Kidney (tissue), 14 donors: ENCODE measurements around the gene SLC22A6. TPM values are rescaled to one million over a fixed set of nuclear protein-coding genes. Genes with fewer than 3 reads are reported as not detected.
A peak's percentile ranks its signal among the peaks of the same experiment; 100 is the strongest.

Experiments
- DNase-seq, 5 donors: peaks; one replicate each; pipeline ENCODE4 v3.0.0-alpha.2; 2013 to 2020
- FAIRE-seq: peaks from 2 replicates; lab custom pipeline; 2012; peaks lifted over from hg19 to GRCh38; lab: Jason Lieb, UNC
- H3K27ac ChIP-seq, 2 donors: one replicate each; pipeline ENCODE4 v1.7.0; 2013; ENCODE audit warnings: low read depth in 2 of 2, low read length in 2 of 2, inconsistent platforms in 1 of 2
- H3K27me3 ChIP-seq: one replicate; pipeline ENCODE4 v1.7.1; 2013; ENCODE audit warnings: low read length, inconsistent platforms; ENCODE audit not compliant: control insufficient read depth, insufficient read depth
- H3K36me3 ChIP-seq, 3 donors: one replicate each; pipeline versions ENCODE4 v1.7.0 to v1.7.1; 2013; ENCODE audit warnings: low read length in 3 of 3, control low read depth in 1 of 3, inconsistent platforms in 1 of 3; ENCODE audit not compliant: insufficient read depth in 3 of 3, control insufficient read depth in 2 of 3
- H3K4me1 ChIP-seq, 3 donors: one replicate each; pipeline versions ENCODE4 v1.7.0 to v1.7.1; 2013; ENCODE audit warnings: low read length in 3 of 3, inconsistent platforms in 1 of 3, low read depth in 1 of 3; ENCODE audit not compliant: control insufficient read depth in 2 of 3, insufficient read depth in 2 of 3
- H3K4me3 ChIP-seq, 3 donors: one replicate each; pipeline versions ENCODE4 v1.7.0 to v1.8.1; 2013; ENCODE audit warnings: low read length in 3 of 3, control low read depth in 1 of 3, inconsistent platforms in 1 of 3
- H3K9ac ChIP-seq, 3 donors: one replicate each; pipeline versions ENCODE4 v1.7.0 to v1.7.1; 2013; ENCODE audit warnings: low read length in 3 of 3, control low read depth in 1 of 3, inconsistent platforms in 1 of 3
- H3K9me3 ChIP-seq, 3 donors: one replicate each; pipeline versions ENCODE4 v1.7.0 to v1.7.1; 2013; ENCODE audit warnings: low read length in 3 of 3, control low read depth in 1 of 3, inconsistent platforms in 1 of 3; ENCODE audit not compliant: control insufficient read depth in 2 of 3, insufficient read depth in 1 of 3
- intact Hi-C: fragments of 100-400 bp; cut with DNase I; formaldehyde crosslinking; loops from one replicate; pipeline ENCODE4 v1.11.1; 2022
- polyA plus RNA-seq: library from polyadenylated mRNA; stranded (reverse); fragments of 350-450 nt; fragmentation: Illumina TruSeq; extraction: RNeasy Lipid Tissue Mini Kit (QIAGEN cat#74804); gene quantifications from one replicate; pipeline ENCODE4 v1.2.3, GENCODE V29; 2014; ENCODE audit warnings: low read depth, low replicate concordance; ENCODE audit not compliant: insufficient read depth
- total RNA-seq: library from RNA; stranded (reverse); fragmentation: NEBNext Ultra II Directional; extraction: Animal tissue kit (Norgen Biotek cat#: 25700); gene quantifications from one replicate; pipeline ENCODE4 v1.2.1, GENCODE V29; 2021
- TF ChIP-seq, protein P1 (sequence below): IDR thresholded peaks from 3 replicates; pipeline ENCODE4 v1.5.1; 2012; ENCODE audit warnings: mild to moderate bottlenecking, moderate library complexity, borderline replicate concordance; ENCODE audit not compliant: insufficient read depth; ENCODE audit errors: extremely low read depth
- donor health status: control.
- donor health status: control.
- donor health status: control.
- donor health status: control.
- donor health status: control.
- donor health status: DM: yes; HTN: yes; CAD: no.
- donor health status: Normal renal cell carcinoma (clear cell type).

SLC22A6 gene
- total and polyA plus RNA-seq, 2 donors from 2014 or later, result 2.4 to 362 TPM

DNA sequence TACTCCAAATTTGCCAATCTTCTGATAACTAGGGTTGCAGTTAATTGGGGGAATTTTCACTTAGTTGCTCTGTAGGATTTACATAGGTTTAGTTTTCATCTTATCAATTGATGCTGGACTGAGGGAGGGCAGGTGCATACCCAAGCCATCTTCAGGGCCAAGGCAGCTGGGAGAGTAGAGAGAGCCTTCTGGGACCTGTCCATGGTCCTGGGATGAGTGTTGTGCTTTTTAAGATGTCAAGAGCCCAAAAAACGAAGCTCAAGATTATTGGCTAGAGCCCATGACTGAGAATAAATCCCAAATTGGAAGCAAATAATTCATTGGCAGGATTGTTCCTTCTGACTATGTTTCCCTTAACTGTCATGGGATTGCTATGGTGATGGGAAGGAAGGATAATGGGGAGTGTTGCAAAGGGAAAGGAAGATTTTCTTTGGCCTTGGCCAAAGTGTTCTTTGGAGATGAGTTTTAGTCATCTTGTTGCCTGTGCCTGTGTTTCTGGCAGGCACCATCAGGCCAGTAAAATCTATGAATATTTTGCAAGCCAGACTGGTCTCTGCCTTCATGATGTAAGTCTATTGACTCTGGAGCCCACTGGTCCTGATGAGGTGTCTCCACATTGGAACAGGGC, 4.5 kb downstream of the SLC22A6 start:
- Histone ChIP-seq H3K9ac (no peak overlapping the region), H3K4me3 (no peak overlapping the region), H3K9me3 (no peaks in the 10 kb centered on the region), H3K27me3 (no peaks in the 10 kb centered on the region), H3K4me1 (peaks cover 0 to 4% (median 0%) of the 10 kb centered on the region in 3 donors), H3K36me3 (peaks cover 0 to 21% (median 0%) of the 10 kb centered on the region in 3 donors), H3K27ac (no peak overlapping the region)
- intact Hi-C loops, result no loop called here
- FAIRE-seq (no peak), DNase-seq (peak in 1 of 5 donors; percentile 61)
- TF ChIP-seq, protein P1, sequence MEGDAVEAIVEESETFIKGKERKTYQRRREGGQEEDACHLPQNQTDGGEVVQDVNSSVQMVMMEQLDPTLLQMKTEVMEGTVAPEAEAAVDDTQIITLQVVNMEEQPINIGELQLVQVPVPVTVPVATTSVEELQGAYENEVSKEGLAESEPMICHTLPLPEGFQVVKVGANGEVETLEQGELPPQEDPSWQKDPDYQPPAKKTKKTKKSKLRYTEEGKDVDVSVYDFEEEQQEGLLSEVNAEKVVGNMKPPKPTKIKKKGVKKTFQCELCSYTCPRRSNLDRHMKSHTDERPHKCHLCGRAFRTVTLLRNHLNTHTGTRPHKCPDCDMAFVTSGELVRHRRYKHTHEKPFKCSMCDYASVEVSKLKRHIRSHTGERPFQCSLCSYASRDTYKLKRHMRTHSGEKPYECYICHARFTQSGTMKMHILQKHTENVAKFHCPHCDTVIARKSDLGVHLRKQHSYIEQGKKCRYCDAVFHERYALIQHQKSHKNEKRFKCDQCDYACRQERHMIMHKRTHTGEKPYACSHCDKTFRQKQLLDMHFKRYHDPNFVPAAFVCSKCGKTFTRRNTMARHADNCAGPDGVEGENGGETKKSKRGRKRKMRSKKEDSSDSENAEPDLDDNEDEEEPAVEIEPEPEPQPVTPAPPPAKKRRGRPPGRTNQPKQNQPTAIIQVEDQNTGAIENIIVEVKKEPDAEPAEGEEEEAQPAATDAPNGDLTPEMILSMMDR, result no peak

DNA sequence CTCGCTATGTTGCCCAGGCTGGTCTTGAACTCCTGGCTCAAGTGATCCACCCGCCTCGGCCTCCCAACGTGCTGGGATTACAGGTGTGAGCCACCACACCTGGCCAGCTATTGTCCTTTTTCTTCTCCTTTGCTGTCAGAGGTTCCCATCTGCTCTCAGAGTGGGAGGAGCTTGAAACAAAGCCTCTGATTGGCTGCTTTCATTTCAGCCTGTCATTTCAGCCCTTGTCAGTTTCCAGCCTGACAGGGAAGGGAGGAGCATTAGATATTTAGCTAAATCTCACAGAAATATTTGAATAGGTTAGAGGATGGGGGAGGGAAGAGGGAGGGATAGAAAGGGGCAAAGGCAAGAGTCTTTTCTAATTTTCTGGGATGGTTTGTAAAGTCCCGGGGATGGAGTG, 8.7 kb downstream of the SLC22A6 start:
- no peak for FAIRE-seq
- H3K9me3 ChIP-seq, result no peaks in the 10 kb centered on the region
- intact Hi-C loops, result no loop called here

DNA sequence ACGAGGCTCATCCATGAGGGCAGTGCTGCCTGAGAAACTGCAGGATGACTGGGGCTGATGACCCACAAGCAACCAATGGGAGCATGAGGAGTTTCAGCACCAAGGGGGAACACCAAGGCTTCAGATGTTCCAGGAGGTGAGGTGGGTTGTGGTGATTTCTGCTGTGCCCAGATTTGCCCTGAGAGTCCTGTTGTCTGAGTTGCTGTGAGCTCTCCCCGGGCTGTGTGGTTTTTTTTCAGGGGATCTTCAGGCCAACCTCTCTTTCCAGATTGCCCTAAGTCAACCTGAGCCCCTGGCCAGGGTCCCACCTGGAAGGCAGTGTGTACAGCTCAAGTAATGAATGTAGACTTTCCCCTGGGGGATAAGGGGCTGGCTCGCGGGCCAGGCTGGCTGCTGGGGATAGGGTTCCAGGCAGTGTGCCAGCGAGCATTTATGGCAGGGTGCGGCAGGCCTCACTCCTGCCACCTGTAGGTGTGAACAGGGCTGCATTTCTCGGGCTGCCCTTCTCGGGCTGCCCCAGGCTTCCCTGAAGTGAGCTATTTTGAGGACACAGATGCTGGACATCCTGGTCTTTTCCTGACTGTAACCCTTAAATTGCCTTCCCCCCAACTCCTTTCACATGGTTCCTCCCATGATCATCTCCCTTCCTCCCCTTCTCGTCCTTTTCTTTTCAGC, 9.8 kb downstream of the SLC22A6 start:
- intact Hi-C loops, result no loop called here
- Histone ChIP-seq H3K9me3 (no peaks in the 10 kb centered on the region), H3K27me3 (no peaks in the 10 kb centered on the region), H3K4me3 (no peak overlapping the region), H3K27ac (peak overlapping the region in 1 of 2 donors; percentile 17), H3K36me3 (peaks cover 0 to under 1% (median 0%) of the 10 kb centered on the region in 3 donors), H3K9ac (peak overlapping the region in 1 of 3 donors; percentile 26), H3K4me1 (peaks cover 0 to 10% (median 6%) of the 10 kb centered on the region in 3 donors)
- TF ChIP-seq, protein P1, result peak; percentile 57
- FAIRE-seq (no peak), DNase-seq (peak in 4 of 5 donors; percentile 36 to 62 (median 54))

More for the DNA sequence above, 8.7 kb downstream of the SLC22A6 start:
- Histone ChIP-seq H3K4me1 (peaks cover 0 to 10% (median 6%) of the 10 kb centered on the region in 3 donors), H3K27me3 (no peaks in the 10 kb centered on the region), H3K9ac (no peak overlapping the region), H3K36me3 (peaks cover 0 to 7% (median 0%) of the 10 kb centered on the region in 3 donors), H3K27ac (no peak overlapping the region), H3K4me3 (no peak overlapping the region)
- TF ChIP-seq, protein P1, result no peak
- no peak for DNase-seq
